ENCODE results near the gene CIART.
A peak's percentile ranks its signal among the peaks of the same experiment; 100 is the strongest.
"Not testable (repeated sequence)": the region's sequence is repeated elsewhere in the genome, so short reads cannot be mapped to it uniquely, and the experiment has no call there.

CIART gene

GRCh38 chr1:150302338-150302737, 20.0 kb downstream of the CIART start:
- DNase-seq (ENCODE audit: insufficient read length, low spot score): no peak

GRCh38 chr1:150302902-150303301, 20.5 kb downstream of the CIART start:
- no peak for FAIRE-seq
- no peak for TF ChIP-seq POLR2AphosphoS5 (IDR thresholded peaks at IDR 0.05; ENCODE audit: low read depth, low read length)
- no peak for TF ChIP-seq TAF1 (IDR thresholded peaks at IDR 0.05; ENCODE audit: low read depth, low read length)
- no peak for TF ChIP-seq POLR2A (IDR thresholded peaks at IDR 0.05; ENCODE audit: low read depth, low read length)
- no peak for TF ChIP-seq SPI1 (IDR thresholded peaks at IDR 0.05; ENCODE audit: low read depth, low read length)
- TF ChIP-seq PAX5 (IDR thresholded peaks at IDR 0.05; ENCODE audit: insufficient read depth, low read length, severe bottlenecking): no peak
- no peak for TF ChIP-seq POU2F2 (IDR thresholded peaks at IDR 0.05; ENCODE audit: low read depth, low read length)
- no peak for DNase-seq (ENCODE audit: insufficient read length, low spot score)

More at GRCh38 chr1:150302338-150302737, 20.0 kb downstream of the CIART start:
- FAIRE-seq: no peak
- no peak for TF ChIP-seq POLR2AphosphoS5 (IDR thresholded peaks at IDR 0.05; ENCODE audit: low read depth, low read length)
- TF ChIP-seq POLR2A (IDR thresholded peaks at IDR 0.05; ENCODE audit: low read depth, low read length): no peak
- no peak for TF ChIP-seq PAX5 (IDR thresholded peaks at IDR 0.05; ENCODE audit: insufficient read depth, low read length, severe bottlenecking)
- TF ChIP-seq POU2F2 (IDR thresholded peaks at IDR 0.05; ENCODE audit: low read depth, low read length): no peak
- TF ChIP-seq TAF1 (IDR thresholded peaks at IDR 0.05; ENCODE audit: low read depth, low read length): no peak
- no peak for TF ChIP-seq SPI1 (IDR thresholded peaks at IDR 0.05; ENCODE audit: low read depth, low read length)

GRCh38 chr1:150308585-150308984, 26.2 kb downstream of the CIART start:
- FAIRE-seq; DNase-seq (ENCODE audit: insufficient read length, low spot score): not testable (repeated sequence)

GRCh38 chr1:150309758-150310508, 27.6 kb downstream of the CIART start:
- no peak for FAIRE-seq
- TF ChIP-seq PAX5 (IDR thresholded peaks at IDR 0.05; ENCODE audit: insufficient read depth, low read length, severe bottlenecking) (no peak), SPI1 (IDR thresholded peaks at IDR 0.05; ENCODE audit: low read depth, low read length) (no peak), POU2F2 (IDR thresholded peaks at IDR 0.05; ENCODE audit: low read depth, low read length) (no peak), POLR2A (IDR thresholded peaks at IDR 0.05; ENCODE audit: low read depth, low read length) (no peak), POLR2AphosphoS5 (IDR thresholded peaks at IDR 0.05; ENCODE audit: low read depth, low read length) (no peak), TAF1 (IDR thresholded peaks at IDR 0.05; ENCODE audit: low read depth, low read length) (no peak)

GRCh38 chr1:150311762-150312161, 29.4 kb downstream of the CIART start:
- DNase-seq (ENCODE audit: insufficient read length, low spot score) (no peak), FAIRE-seq (no peak)
- TF ChIP-seq TAF1 (IDR thresholded peaks at IDR 0.05; ENCODE audit: low read depth, low read length): no peak
- TF ChIP-seq POLR2AphosphoS5 (IDR thresholded peaks at IDR 0.05; ENCODE audit: low read depth, low read length): no peak
- no peak for TF ChIP-seq POLR2A (IDR thresholded peaks at IDR 0.05; ENCODE audit: low read depth, low read length)
- TF ChIP-seq SPI1 (IDR thresholded peaks at IDR 0.05; ENCODE audit: low read depth, low read length): no peak
- no peak for TF ChIP-seq POU2F2 (IDR thresholded peaks at IDR 0.05; ENCODE audit: low read depth, low read length)
- TF ChIP-seq PAX5 (IDR thresholded peaks at IDR 0.05; ENCODE audit: insufficient read depth, low read length, severe bottlenecking): no peak

More at GRCh38 chr1:150309758-150310508, 27.6 kb downstream of the CIART start:
- DNase-seq (ENCODE audit: insufficient read length, low spot score): no peak

GRCh38 chr1:150314691-150315090, 32.3 kb downstream of the CIART start:
- FAIRE-seq; DNase-seq (ENCODE audit: insufficient read length, low spot score): not testable (repeated sequence)

GRCh38 chr1:150320667-150320978, 38.3 kb downstream of the CIART start:
- TF ChIP-seq POLR2AphosphoS5 (IDR thresholded peaks at IDR 0.05; ENCODE audit: low read depth, low read length): no peak
- no peak for TF ChIP-seq POLR2A (IDR thresholded peaks at IDR 0.05; ENCODE audit: low read depth, low read length)
- TF ChIP-seq SPI1 (IDR thresholded peaks at IDR 0.05; ENCODE audit: low read depth, low read length): no peak
- TF ChIP-seq POU2F2 (IDR thresholded peaks at IDR 0.05; ENCODE audit: low read depth, low read length): no peak
- TF ChIP-seq TAF1 (IDR thresholded peaks at IDR 0.05; ENCODE audit: low read depth, low read length): no peak
- no peak for TF ChIP-seq PAX5 (IDR thresholded peaks at IDR 0.05; ENCODE audit: insufficient read depth, low read length, severe bottlenecking)
- no peak for FAIRE-seq
- no peak for DNase-seq (ENCODE audit: insufficient read length, low spot score)

GRCh38 chr1:150321826-150322166, 39.4 kb downstream of the CIART start:
- TF ChIP-seq POU2F2 (IDR thresholded peaks at IDR 0.05; ENCODE audit: low read depth, low read length) (no peak), TAF1 (IDR thresholded peaks at IDR 0.05; ENCODE audit: low read depth, low read length) (no peak), POLR2A (IDR thresholded peaks at IDR 0.05; ENCODE audit: low read depth, low read length) (no peak), PAX5 (IDR thresholded peaks at IDR 0.05; ENCODE audit: insufficient read depth, low read length, severe bottlenecking) (no peak), SPI1 (IDR thresholded peaks at IDR 0.05; ENCODE audit: low read depth, low read length) (no peak)
- FAIRE-seq (no peak), DNase-seq (ENCODE audit: insufficient read length, low spot score) (no peak)

GRCh38 chr1:150322310-150322709, 40.0 kb downstream of the CIART start:
- DNase-seq (ENCODE audit: insufficient read length, low spot score) (no peak), FAIRE-seq (peak; percentile 9)
- TF ChIP-seq PAX5 (IDR thresholded peaks at IDR 0.05; ENCODE audit: insufficient read depth, low read length, severe bottlenecking): no peak
- no peak for TF ChIP-seq POU2F2 (IDR thresholded peaks at IDR 0.05; ENCODE audit: low read depth, low read length)
- TF ChIP-seq TAF1 (IDR thresholded peaks at IDR 0.05; ENCODE audit: low read depth, low read length): no peak
- no peak for TF ChIP-seq SPI1 (IDR thresholded peaks at IDR 0.05; ENCODE audit: low read depth, low read length)
- no peak for TF ChIP-seq POLR2AphosphoS5 (IDR thresholded peaks at IDR 0.05; ENCODE audit: low read depth, low read length)
- no peak for TF ChIP-seq POLR2A (IDR thresholded peaks at IDR 0.05; ENCODE audit: low read depth, low read length)

GRCh38 chr1:150332651-150333290, 50.4 kb downstream of the CIART start:
- FAIRE-seq (no peak), DNase-seq (ENCODE audit: insufficient read length, low spot score) (no peak)
- TF ChIP-seq POLR2A (IDR thresholded peaks at IDR 0.05; ENCODE audit: low read depth, low read length) (no peak), PAX5 (IDR thresholded peaks at IDR 0.05; ENCODE audit: insufficient read depth, low read length, severe bottlenecking) (no peak), POU2F2 (IDR thresholded peaks at IDR 0.05; ENCODE audit: low read depth, low read length) (no peak), TAF1 (IDR thresholded peaks at IDR 0.05; ENCODE audit: low read depth, low read length) (no peak), SPI1 (IDR thresholded peaks at IDR 0.05; ENCODE audit: low read depth, low read length) (no peak), POLR2AphosphoS5 (IDR thresholded peaks at IDR 0.05; ENCODE audit: low read depth, low read length) (no peak)
